Adrenal gland (tissue), 12 donors: Measurements from ENCODE around the gene HBB. TPM values are rescaled to one million over a fixed set of nuclear protein-coding genes. Genes with fewer than 3 reads are reported as not detected.

Experiments used
- DNase-seq, 7 donors: peaks; one replicate each; pipeline ENCODE4 v3.0.0-alpha.2; 2019 to 2020
- H3K27ac ChIP-seq, 5 donors: fragments of 200-600 bp; sonication (generic) in 4 of 5; 1 replicate in 3 of 5; 2 replicates in 2 of 5; pipeline versions ENCODE4 v1.5.1 to v1.8.0; 2016 to 2020; ENCODE audit warnings: mild to moderate bottlenecking in 1 of 5
- H3K27me3 ChIP-seq: fragments of 200-600 bp; 2 replicates; pipeline ENCODE4 v1.8.0; 2021
- H3K36me3 ChIP-seq, 2 donors: fragments of 200-600 bp; replicated peaks in 1 of 2; 1 replicate in 1 of 2; 2 replicates in 1 of 2; pipeline versions ENCODE4 v1.5.1 to v1.8.0; 2018 to 2022
- H3K4me1 ChIP-seq, 2 donors: fragments of 200-600 bp; replicated peaks in 1 of 2; 1 replicate in 1 of 2; 2 replicates in 1 of 2; pipeline versions ENCODE4 v1.5.1 to v1.8.0; 2018 to 2021
- H3K4me3 ChIP-seq, 4 donors: fragments of 200-600 bp; sonication (generic) in 3 of 4; one replicate each; pipeline ENCODE4 v1.5.1; 2016 to 2018
- H3K9me3 ChIP-seq, 3 donors: fragments of 200-600 bp; sonication (generic) in 1 of 3; replicated peaks in 1 of 3; 1 replicate in 2 of 3; 2 replicates in 1 of 3; pipeline versions ENCODE4 v1.5.1 to v1.8.0; 2016 to 2021
- POLR2A ChIP-seq, 2 donors: fragments of 450-650 bp; IDR thresholded peaks; one replicate each; pipeline ENCODE4 v1.6.1; 2017; ENCODE audit warnings: antibody characterized with exemption in 2 of 2, mild to moderate bottlenecking in 2 of 2, moderate library complexity in 1 of 2
- WGBS, 4 donors: extraction: QIAGEN DNeasy Blood & Tissue Kit in 2 of 4; methylation state at CpG; one replicate each; pipeline versions ENCODE4 v1.1.5 to v1.1.7; 2013 to 2017; 5-methylcytosine and 5-hydroxymethylcytosine counted together
- intact Hi-C, 2 donors: fragments of 100-400 bp; cut with DNase I; formaldehyde crosslinking; loops; one replicate each; pipeline versions ENCODE4 v1.14.1 to v1.15.0; 2022 to 2023
- polyA plus RNA-seq, 3 donors: library from polyadenylated mRNA; stranded (reverse); fragments of 200-250 nt in 2 of 3; fragments of 350-450 nt in 1 of 3; fragmentation: Illumina TruSeq in 1 of 3; extraction: RNeasy Lipid Tissue Mini Kit (QIAGEN cat#74804) in 1 of 3; gene quantifications; one replicate each; pipeline ENCODE4 v1.2.3, GENCODE V29; 2013 to 2014
- total RNA-seq, 9 donors: library from RNA; depleted of rRNA in 4 of 9; stranded (reverse); fragments of >200 nt in 4 of 9; fragments of 120-200 nt in 1 of 9; fragmentation: NEBNext Ultra II Directional in 1 of 9; extraction: Animal tissue kit (Norgen Biotek cat#: 25700) in 1 of 9; gene quantifications; one replicate each; pipeline versions ENCODE4 v1.1.0 to v1.2.4, GENCODE V29; 2013 to 2023
- TF ChIP-seq, protein P1 (sequence below), 6 experiments: fragments of 450-650 bp in 4 of 6; fragments of 200-600 bp in 2 of 6; sonication (generic) in 1 of 6; IDR thresholded peaks; 1 replicate in 5 of 6; 2 replicates in 1 of 6; pipeline versions ENCODE4 v1.5.1 to v1.8.0; 2016 to 2021; ENCODE audit warnings: antibody characterized with exemption in 6 of 6, mild to moderate bottlenecking in 2 of 6, moderate library complexity in 1 of 6
- donor health status: healthy with polysubstance abuse.
- donor health status: Bipolar disorder and iron deficiency.
- donor health status: DM: yes; HTN: yes; CAD: no.
- donor health status: DM: no; HTN: no; CAD: no.
- donor health status: DM: no; HTN: no; CAD: no.
- donor health status: DM: yes; HTN: yes; CAD: no.

HBB gene
- total and polyA plus RNA-seq, 12 donors: 1.1 to 794 (median 10.3) TPM

DNA sequence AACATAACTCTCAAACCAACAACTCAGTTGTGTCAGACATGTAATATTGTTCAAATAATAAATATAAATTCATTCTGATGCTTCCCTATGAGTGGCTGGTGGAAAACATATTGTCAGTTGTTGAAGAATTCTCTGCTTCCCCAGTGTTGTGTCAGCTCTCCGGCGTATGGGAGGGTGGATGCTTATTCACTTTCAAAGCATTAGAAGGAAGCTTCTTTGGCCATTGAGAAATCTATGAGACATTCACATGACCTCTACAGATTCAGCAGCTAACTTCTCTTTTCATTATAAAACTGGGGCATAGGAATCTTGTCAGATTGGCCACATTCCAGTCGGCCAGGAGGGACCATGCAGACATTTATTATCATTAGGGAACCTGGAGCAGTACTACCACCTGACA is 29.3 kb downstream of the HBB start:
- no peaks in the 10 kb centered on the region for H3K4me1 ChIP-seq
- TF ChIP-seq, protein P1, sequence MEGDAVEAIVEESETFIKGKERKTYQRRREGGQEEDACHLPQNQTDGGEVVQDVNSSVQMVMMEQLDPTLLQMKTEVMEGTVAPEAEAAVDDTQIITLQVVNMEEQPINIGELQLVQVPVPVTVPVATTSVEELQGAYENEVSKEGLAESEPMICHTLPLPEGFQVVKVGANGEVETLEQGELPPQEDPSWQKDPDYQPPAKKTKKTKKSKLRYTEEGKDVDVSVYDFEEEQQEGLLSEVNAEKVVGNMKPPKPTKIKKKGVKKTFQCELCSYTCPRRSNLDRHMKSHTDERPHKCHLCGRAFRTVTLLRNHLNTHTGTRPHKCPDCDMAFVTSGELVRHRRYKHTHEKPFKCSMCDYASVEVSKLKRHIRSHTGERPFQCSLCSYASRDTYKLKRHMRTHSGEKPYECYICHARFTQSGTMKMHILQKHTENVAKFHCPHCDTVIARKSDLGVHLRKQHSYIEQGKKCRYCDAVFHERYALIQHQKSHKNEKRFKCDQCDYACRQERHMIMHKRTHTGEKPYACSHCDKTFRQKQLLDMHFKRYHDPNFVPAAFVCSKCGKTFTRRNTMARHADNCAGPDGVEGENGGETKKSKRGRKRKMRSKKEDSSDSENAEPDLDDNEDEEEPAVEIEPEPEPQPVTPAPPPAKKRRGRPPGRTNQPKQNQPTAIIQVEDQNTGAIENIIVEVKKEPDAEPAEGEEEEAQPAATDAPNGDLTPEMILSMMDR (IDR thresholded peaks at IDR 0.05): no peak
- no peak for TF ChIP-seq POLR2A (IDR thresholded peaks at IDR 0.05)
- no peak overlapping the region for H3K4me3 ChIP-seq
- no peaks in the 10 kb centered on the region for H3K9me3 ChIP-seq
- DNase-seq: peak in 1 of 7 donors; percentile 2
- H3K27ac ChIP-seq: no peak overlapping the region
- H3K36me3 ChIP-seq: no peaks in the 10 kb centered on the region
- no peaks in the 10 kb centered on the region for H3K27me3 ChIP-seq
- whole genome bisulfite sequencing, 4 donors: 54 to 64% (median 61%) methylated on average over 3 of the region's 3 CpGs
- intact Hi-C loops: no loop called here

DNA sequence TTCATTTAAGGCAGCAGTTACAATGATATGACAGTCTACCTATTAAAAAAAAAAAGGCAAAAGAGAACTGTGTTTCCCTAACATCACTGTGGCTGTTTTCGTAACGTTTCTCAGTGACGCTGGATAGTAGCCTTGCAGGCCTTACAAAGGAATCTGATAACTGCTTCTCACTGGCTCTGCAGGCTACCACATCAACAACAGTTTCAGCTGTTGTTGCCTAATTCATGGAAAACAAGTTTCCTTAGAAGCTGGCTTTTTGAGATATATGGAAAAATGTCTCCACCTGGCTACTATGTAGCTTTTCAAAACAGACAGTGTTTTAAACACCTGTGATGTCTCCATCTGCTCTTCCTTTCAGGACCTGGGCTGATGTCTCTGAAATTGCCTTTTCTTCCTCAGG is 30.1 kb downstream of the HBB start:
- WGBS, 4 donors: 62 to 65% (median 64%) methylated on average over 3 of the region's 3 CpGs
- no peaks in the 10 kb centered on the region for H3K4me1 ChIP-seq
- H3K9me3 ChIP-seq: no peaks in the 10 kb centered on the region
- intact Hi-C loops: no loop called here
- H3K36me3 ChIP-seq: no peaks in the 10 kb centered on the region
- no peak for DNase-seq
- H3K27me3 ChIP-seq: no peaks in the 10 kb centered on the region
- no peak overlapping the region for H3K4me3 ChIP-seq
- no peak overlapping the region for H3K27ac ChIP-seq
- TF ChIP-seq POLR2A (IDR thresholded peaks at IDR 0.05): no peak
- TF ChIP-seq, protein P1 (IDR thresholded peaks at IDR 0.05): no peak

DNA sequence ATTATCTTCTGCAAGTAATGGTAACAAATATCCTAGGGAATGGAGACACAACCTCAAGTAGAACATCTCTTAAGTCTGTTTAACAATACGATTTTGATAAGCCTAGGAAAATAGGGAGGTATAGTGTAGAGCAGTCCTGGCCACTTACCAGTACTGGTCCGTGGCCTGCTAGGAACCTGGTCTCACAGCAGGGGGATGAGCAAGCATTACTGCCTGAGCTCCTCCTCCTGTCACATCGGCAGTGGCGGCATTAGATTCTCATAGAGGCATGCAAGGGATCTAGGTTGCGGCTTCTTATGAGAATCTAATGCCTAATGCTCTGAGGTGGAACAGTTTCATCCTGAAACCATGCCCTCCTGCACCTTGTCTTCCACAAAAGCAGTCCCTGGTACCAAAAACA is 30.8 kb downstream of the HBB start:
- 65 to 71% (median 67%) methylated on average over 5 of the region's 5 CpGs for WGBS, 4 donors

DNA sequence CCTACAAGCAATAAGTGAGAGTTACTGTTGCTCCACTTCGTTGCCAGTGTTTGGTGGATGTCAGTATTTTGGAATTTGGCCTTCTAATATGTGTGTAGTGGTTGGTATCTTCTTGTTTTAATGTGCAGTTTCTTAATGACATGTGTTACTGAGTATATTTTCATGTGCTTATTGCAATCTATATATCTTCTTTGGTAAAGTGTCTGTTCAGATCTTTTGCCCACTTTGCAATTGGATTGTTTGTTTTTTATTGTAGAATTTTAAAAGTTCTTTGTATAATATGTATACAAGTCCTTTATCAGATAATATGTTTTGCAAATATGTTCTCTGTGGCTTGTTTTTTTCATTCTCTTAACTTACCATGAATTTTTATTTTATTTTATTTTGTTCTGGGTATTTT is 34.1 kb downstream of the HBB start:
- no peak for TF ChIP-seq POLR2A (IDR thresholded peaks at IDR 0.05)
- TF ChIP-seq, protein P1 (IDR thresholded peaks at IDR 0.05): no peak
- H3K27ac ChIP-seq: no peak overlapping the region
- 0 to 38% (median 13%) methylated on average over 1 of the region's 1 CpG for WGBS, 4 donors
- H3K36me3 ChIP-seq: no peaks in the 10 kb centered on the region
- no peaks in the 10 kb centered on the region for H3K4me1 ChIP-seq
- no peak overlapping the region for H3K4me3 ChIP-seq
- DNase-seq: no peak
- no peaks in the 10 kb centered on the region for H3K9me3 ChIP-seq
- no peaks in the 10 kb centered on the region for H3K27me3 ChIP-seq
- intact Hi-C loops: no loop called here

More for the DNA sequence above, 30.8 kb downstream of the HBB start:
- intact Hi-C loops: no loop called here
- TF ChIP-seq, protein P1 (IDR thresholded peaks at IDR 0.05): no peak
- no peak for TF ChIP-seq POLR2A (IDR thresholded peaks at IDR 0.05)
- Histone ChIP-seq H3K4me1 (no peaks in the 10 kb centered on the region), H3K9me3 (no peaks in the 10 kb centered on the region), H3K27me3 (no peaks in the 10 kb centered on the region), H3K36me3 (no peaks in the 10 kb centered on the region), H3K4me3 (no peak overlapping the region), H3K27ac (no peak overlapping the region)
- no peak for DNase-seq
